ENCODE data around the gene KRTAP9-8. TPM values are rescaled to one million over a fixed set of nuclear protein-coding genes. Genes with fewer than 3 reads are reported as not detected.
"Not testable (repeated sequence)": the region's sequence is repeated elsewhere in the genome, so short reads cannot be mapped to it uniquely, and the experiment has no call there.

KRTAP9-8 gene
- total RNA-seq, 4 donors from 2014 or later, result not detected

DNA sequence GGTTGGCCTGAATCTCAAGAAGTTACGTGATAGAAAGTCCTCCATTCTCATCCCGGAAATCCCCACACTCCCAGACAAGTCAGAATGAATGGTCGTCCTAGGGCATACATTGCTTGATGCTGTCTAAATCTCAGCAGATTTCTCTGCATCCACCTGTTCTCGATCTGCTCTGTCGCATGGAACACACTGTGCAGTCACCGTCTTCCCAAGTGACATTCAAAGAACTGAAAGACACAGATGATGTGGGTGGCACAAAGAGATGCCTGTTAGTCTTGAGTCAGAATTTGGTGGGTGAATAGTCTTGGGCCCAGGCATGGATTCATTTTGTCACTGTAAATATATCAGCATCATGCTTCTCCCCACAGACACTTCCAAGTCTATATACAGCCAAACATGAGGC is 6.1 kb upstream of the KRTAP9-8 start:
- Histone ChIP-seq H3K27me3 (no peaks in the 10 kb centered on the region), H3K36me3 (no peaks in the 10 kb centered on the region), H3K4me1 (no peaks in the 10 kb centered on the region), H3K4me3 (no peak overlapping the region), H3K9me3 (no peaks in the 10 kb centered on the region), H3K27ac (no peak overlapping the region)
- TF ChIP-seq, protein P1, sequence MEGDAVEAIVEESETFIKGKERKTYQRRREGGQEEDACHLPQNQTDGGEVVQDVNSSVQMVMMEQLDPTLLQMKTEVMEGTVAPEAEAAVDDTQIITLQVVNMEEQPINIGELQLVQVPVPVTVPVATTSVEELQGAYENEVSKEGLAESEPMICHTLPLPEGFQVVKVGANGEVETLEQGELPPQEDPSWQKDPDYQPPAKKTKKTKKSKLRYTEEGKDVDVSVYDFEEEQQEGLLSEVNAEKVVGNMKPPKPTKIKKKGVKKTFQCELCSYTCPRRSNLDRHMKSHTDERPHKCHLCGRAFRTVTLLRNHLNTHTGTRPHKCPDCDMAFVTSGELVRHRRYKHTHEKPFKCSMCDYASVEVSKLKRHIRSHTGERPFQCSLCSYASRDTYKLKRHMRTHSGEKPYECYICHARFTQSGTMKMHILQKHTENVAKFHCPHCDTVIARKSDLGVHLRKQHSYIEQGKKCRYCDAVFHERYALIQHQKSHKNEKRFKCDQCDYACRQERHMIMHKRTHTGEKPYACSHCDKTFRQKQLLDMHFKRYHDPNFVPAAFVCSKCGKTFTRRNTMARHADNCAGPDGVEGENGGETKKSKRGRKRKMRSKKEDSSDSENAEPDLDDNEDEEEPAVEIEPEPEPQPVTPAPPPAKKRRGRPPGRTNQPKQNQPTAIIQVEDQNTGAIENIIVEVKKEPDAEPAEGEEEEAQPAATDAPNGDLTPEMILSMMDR (IDR thresholded peaks at IDR 0.05), result no peak
- no peak for TF ChIP-seq POLR2A (IDR thresholded peaks at IDR 0.05)
- no peak for DNase-seq

DNA sequence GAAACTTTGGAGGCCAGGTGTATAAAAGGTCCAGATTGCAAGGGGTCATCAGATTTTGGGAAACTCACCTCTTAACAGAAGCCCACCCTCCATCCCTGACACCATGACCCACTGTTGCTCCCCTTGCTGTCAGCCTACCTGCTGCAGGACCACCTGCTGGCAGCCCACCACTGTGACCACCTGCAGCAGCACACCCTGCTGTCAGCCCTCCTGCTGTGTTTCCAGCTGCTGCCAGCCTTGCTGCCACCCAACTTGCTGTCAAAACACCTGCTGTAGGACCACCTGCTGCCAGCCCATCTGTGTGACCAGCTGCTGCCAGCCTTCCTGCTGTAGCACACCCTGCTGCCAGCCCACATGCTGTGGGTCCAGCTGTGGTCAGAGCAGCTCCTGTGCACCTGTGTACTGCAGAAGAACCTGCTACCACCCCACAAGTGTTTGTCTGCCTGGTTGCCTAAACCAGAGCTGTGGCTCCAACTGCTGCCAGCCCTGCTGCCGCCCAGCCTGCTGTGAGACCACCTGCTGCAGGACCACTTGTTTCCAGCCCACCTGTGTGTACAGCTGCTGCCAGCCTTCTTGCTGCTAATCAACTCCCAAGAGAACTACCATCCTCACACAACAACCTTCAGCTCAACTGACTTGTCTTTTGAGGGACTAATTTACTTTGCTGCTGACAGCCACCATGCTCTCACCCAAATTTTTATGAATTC is 5.2 kb upstream of the KRTAP9-8 start, which contains the start of gene KRTAP9-3:
KRTAP9-3 (plus strand) TSS at position 51 of the 707 bp plus-strand sequence; CDS start at position 104, 53 bp downstream.
- H3K27me3 ChIP-seq, H3K9me3 ChIP-seq, H3K36me3 ChIP-seq, H3K4me3 ChIP-seq, H3K27ac ChIP-seq, H3K4me1 ChIP-seq, DNase-seq: not testable (repeated sequence)

DNA sequence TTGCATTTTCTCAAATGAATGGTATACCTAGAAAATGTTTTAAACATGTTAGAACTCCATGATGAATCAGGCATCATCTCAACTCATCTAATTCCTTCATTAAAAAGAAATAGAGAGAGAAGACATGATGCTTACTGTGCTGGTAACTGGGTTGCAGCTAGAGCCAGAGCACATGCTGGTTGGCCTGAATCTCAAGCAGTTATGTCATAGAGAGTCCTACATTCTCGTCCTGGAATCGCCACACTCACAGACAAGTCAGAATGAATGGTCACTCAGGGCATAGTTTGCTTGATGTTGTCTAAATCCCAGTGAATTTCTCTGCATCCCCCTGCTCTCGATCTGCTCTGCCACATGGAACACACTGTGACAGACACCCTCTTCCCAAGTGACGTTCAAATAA is 683 bp upstream of the KRTAP9-8 start:
- H3K4me1 ChIP-seq, DNase-seq, H3K27me3 ChIP-seq, H3K9me3 ChIP-seq, H3K36me3 ChIP-seq, H3K27ac ChIP-seq, H3K4me3 ChIP-seq: not testable (repeated sequence)

DNA sequence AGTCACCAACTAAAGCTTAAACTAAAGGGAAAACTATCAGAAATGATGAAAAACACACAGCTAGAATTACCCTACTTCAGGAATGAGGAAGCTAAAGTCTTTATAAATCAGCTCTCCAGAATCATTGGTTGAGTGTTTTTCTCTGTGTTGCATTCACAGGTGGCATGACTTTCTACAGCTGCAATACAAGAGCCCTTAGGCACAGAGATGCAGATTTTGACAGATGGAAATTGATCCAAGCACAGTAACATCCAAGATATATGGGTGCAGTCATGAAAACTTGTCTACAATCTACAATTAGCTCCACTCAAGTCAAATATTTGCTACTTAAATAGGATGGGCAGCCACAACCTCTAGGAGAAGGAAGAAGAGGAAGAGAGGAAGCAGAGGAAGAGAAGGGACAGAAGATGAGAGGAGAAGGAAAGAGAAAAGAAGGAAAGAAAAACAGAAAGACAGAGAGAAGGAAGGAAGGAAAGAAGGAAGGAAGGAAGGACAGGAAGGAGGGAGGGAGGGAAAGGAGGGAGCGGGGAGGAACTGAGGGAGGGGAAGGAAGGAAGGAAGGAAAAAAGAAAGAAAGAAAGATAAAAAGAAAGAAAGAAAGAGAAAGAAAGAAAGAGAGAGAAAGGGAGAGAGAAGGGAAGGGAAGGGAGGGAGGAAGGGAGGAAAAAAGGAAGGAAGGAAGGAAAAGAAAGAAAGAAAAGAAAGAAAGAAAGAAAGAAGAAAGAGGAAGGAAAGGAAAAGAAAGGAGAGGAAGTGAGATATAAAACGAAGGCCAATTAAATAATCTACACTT is 9.4 kb downstream of the KRTAP9-8 start:
- not testable (repeated sequence) for H3K36me3 ChIP-seq, H3K4me3 ChIP-seq, H3K27ac ChIP-seq, DNase-seq, H3K4me1 ChIP-seq, H3K9me3 ChIP-seq, H3K27me3 ChIP-seq

DNA sequence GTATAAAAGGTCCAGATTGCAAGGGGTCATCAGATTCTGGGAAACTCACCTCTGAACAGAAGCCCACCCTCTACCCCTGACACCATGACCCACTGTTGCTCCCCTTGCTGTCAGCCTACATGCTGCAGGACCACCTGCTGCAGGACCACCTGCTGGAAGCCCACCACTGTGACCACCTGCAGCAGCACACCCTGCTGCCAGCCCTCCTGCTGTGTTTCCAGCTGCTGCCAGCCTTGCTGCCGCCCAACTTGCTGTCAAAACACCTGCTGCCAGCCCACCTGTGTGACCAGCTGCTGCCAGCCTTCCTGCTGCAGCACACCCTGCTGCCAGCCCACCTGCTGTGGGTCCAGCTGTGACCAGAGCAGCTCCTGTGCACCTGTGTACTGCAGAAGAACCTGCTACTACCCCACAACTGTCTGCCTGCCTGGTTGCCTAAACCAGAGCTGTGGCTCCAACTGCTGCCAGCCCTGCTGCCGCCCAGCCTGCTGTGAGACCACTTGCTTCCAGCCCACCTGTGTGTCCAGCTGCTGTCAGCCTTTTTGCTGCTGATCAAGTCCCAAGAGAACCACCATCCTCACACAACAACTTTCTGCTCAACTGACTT is 11.9 kb downstream of the KRTAP9-8 start, which contains the start of gene KRTAP9-4:
KRTAP9-4 (plus strand) TSS at position 51 of the 604 bp plus-strand sequence; CDS start at position 85, 34 bp downstream.
- H3K9me3 ChIP-seq, H3K4me3 ChIP-seq, H3K27ac ChIP-seq, H3K27me3 ChIP-seq, H3K36me3 ChIP-seq, DNase-seq, H3K4me1 ChIP-seq: not testable (repeated sequence)

DNA sequence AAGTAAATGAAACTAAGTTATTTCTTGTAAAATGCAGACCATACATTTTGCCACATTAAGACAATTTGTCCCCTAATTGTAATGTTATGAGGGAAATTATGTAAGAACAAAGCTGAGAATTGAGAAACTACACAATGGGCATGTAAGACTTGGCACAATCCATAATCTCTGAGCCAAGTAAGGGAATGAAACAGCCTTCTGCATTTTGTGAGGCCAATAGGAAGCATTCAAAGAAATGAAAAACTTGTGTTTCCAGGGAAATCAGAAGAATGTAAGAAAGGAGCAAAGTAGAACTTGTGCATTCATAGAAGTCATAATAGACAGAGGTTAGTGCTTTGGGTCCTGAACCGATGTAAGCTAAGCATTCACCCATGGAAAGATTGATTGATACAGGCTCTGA is 13.5 kb downstream of the KRTAP9-8 start:
- no peak overlapping the region for H3K27ac ChIP-seq
- no peak overlapping the region for H3K4me3 ChIP-seq
- no peaks in the 10 kb centered on the region for H3K4me1 ChIP-seq
- H3K9me3 ChIP-seq, result no peaks in the 10 kb centered on the region
- H3K36me3 ChIP-seq, result no peaks in the 10 kb centered on the region
- TF ChIP-seq, protein P1 (IDR thresholded peaks at IDR 0.05), result no peak
- no peak for TF ChIP-seq POLR2A (IDR thresholded peaks at IDR 0.05)
- H3K27me3 ChIP-seq, result no peaks in the 10 kb centered on the region
- DNase-seq, result no peak

DNA sequence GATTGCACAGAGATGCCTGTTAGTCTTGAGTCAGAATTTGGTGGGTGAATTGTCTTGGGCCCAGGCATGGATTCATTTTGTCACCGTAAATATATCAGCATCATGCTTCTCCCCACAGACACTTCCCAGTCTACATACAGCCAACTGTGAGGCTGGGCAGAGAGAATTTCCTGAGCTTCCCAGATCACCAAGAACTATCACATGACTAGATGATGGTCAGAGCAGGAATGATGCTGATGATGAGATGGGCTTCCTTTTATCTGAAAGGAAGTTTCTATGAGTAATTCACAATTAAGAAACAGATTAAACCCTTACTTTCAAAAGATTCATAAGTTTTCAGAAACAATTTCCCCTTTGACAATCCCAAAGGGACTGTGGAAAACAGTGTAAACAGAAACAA is 17.1 kb downstream of the KRTAP9-8 start:
- H3K4me1 ChIP-seq, result no peaks in the 10 kb centered on the region
- no peaks in the 10 kb centered on the region for H3K36me3 ChIP-seq
- no peak overlapping the region for H3K4me3 ChIP-seq
- no peaks in the 10 kb centered on the region for H3K27me3 ChIP-seq
- H3K9me3 ChIP-seq, result no peaks in the 10 kb centered on the region
- TF ChIP-seq POLR2A (IDR thresholded peaks at IDR 0.05), result no peak
- TF ChIP-seq, protein P1 (IDR thresholded peaks at IDR 0.05), result no peak
- DNase-seq, result no peak
- no peak overlapping the region for H3K27ac ChIP-seq

DNA sequence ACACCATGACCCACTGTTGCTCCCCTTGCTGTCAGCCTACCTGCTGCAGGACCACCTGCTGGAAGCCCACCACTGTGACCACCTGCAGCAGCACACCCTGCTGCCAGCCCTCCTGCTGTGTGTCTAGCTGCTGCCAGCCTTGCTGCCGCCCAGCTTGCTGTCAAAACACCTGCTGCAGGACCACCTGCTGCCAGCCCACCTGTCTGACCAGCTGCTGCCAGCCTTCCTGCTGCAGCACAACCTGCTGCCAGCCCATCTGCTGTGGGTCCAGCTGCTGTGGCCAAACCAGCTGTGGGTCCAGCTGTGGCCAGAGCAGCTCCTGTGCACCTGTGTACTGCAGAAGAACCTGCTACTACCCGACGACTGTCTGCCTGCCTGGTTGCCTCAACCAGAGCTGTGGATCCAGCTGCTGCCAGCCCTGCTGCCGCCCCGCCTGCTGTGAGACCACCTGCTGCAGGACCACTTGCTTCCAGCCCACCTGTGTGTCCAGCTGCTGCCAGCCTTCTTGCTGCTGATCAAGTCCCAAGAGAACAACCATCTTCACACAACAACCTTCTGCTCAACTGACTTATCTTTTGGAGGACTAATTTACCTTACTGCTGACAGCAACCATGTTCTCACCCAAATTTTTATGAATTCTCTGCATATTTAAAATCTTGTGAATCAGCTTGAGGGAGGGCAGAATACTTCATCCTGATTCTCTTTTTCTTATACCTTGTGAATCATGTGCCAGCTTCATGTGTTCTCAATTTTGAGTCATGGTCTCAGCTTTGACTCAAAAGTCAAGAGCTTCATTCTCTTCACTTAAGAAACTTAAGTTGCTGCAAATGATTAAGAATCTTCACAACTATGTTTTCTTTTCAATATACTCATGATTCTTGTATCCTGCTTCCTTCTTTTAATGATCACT is 17.8 kb downstream of the KRTAP9-8 start, which contains the start of gene KRTAP9-9:
KRTAP9-9 (plus strand) TSS at position 4 of the 910 bp plus-strand sequence.
- not testable (repeated sequence) for H3K9me3 ChIP-seq, H3K27ac ChIP-seq, H3K36me3 ChIP-seq, H3K4me1 ChIP-seq, DNase-seq, H3K27me3 ChIP-seq, H3K4me3 ChIP-seq

Data from Peyer's patch (tissue), 4 donors.